ENCODE measurements around the gene GOLGA8N.

GOLGA8N gene

DNA sequence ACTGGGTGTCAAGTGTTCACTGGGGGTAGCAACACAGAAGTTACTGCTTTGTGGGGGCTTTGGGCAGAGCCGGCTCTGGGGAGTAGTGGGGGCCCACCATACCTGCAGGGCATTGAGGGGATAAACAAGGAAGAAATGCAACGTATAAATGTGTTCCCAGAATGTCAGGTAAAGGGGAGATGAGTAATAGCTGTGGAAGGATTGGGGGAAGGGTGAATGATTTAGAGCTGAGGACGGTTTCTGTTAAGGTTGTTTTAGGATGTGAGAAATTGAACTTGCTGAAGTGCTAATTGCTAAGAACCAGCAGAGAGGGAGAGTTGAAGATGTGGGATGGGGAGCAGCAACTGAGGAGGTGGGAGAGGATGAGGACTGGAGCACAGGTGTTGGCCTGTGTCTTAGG lies 58.9 kb downstream of the GOLGA8N start:
- DNase-seq, result no peak

DNA sequence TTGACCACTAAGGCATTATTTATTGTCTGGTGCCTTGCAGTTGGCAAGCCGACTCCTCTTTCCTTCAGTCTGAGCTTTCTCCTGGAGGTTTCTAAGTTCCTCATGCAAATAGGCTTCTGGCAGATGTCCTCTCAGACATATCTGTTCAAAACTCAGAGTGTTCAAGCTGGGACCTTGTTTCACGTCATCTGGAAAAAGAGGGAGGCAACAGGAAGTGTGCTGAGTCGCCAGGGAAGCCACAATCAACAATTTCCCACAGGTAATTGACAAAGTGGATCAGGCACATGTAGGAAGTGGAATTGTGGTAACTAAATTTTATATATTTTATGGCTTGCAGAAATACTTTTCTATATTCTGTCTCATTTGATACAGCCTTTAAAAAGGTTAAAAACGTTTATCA lies 62.8 kb downstream of the GOLGA8N start:
- no peak for DNase-seq

- DNase-seq, result no peak
Measured at GRCh38 chr15:32656496-32656895, 63.2 kb downstream of the GOLGA8N start.
